ENCODE results near the gene TMEM248.

DNA sequence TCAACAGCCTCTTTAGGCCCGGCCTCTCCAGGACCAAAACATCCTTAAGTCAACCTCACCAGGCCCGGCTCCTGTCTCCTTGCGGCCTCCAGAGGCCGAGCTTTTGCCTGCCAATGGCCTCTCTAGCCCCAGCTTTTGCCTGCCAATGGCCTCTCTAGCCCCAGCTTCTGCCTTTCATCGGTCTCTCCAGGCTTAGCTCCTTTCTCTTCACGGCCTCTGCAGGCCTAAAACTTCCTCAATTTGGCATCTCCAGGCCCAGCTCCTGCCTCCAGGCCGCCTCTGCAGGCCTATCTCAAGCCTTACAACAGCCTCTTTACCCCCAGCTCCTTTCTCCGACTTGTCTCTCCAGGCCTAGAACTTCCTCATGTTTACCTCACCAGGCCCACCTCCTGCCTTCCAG lies 15.7 kb upstream of the TMEM248 start:
- TF ChIP-seq, protein P1, sequence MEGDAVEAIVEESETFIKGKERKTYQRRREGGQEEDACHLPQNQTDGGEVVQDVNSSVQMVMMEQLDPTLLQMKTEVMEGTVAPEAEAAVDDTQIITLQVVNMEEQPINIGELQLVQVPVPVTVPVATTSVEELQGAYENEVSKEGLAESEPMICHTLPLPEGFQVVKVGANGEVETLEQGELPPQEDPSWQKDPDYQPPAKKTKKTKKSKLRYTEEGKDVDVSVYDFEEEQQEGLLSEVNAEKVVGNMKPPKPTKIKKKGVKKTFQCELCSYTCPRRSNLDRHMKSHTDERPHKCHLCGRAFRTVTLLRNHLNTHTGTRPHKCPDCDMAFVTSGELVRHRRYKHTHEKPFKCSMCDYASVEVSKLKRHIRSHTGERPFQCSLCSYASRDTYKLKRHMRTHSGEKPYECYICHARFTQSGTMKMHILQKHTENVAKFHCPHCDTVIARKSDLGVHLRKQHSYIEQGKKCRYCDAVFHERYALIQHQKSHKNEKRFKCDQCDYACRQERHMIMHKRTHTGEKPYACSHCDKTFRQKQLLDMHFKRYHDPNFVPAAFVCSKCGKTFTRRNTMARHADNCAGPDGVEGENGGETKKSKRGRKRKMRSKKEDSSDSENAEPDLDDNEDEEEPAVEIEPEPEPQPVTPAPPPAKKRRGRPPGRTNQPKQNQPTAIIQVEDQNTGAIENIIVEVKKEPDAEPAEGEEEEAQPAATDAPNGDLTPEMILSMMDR (IDR thresholded peaks at IDR 0.05), result no peak
- no peak for TF ChIP-seq POLR2A (IDR thresholded peaks at IDR 0.05)
- no peak for TF ChIP-seq EP300 (IDR thresholded peaks at IDR 0.05)
